Kidney (tissue), 14 donors: ENCODE data around the gene ZFP92. TPM values are rescaled to one million over a fixed set of nuclear protein-coding genes. Genes with fewer than 3 reads are reported as not detected.

Source experiments
- DNase-seq, 5 donors: peaks; one replicate each; pipeline ENCODE4 v3.0.0-alpha.2; 2013 to 2020
- FAIRE-seq: peaks from 2 replicates; lab custom pipeline; 2012; peaks lifted over from hg19 to GRCh38; lab: Jason Lieb, UNC
- H3K27ac ChIP-seq, 2 donors: one replicate each; pipeline ENCODE4 v1.7.0; 2013; ENCODE audit warnings: low read depth in 2 of 2, low read length in 2 of 2, inconsistent platforms in 1 of 2
- H3K27me3 ChIP-seq: one replicate; pipeline ENCODE4 v1.7.1; 2013; ENCODE audit warnings: low read length, inconsistent platforms; ENCODE audit not compliant: control insufficient read depth, insufficient read depth
- H3K36me3 ChIP-seq, 3 donors: one replicate each; pipeline versions ENCODE4 v1.7.0 to v1.7.1; 2013; ENCODE audit warnings: low read length in 3 of 3, control low read depth in 1 of 3, inconsistent platforms in 1 of 3; ENCODE audit not compliant: insufficient read depth in 3 of 3, control insufficient read depth in 2 of 3
- H3K4me1 ChIP-seq, 3 donors: one replicate each; pipeline versions ENCODE4 v1.7.0 to v1.7.1; 2013; ENCODE audit warnings: low read length in 3 of 3, inconsistent platforms in 1 of 3, low read depth in 1 of 3; ENCODE audit not compliant: control insufficient read depth in 2 of 3, insufficient read depth in 2 of 3
- H3K4me3 ChIP-seq, 3 donors: one replicate each; pipeline versions ENCODE4 v1.7.0 to v1.8.1; 2013; ENCODE audit warnings: low read length in 3 of 3, control low read depth in 1 of 3, inconsistent platforms in 1 of 3
- H3K9ac ChIP-seq, 3 donors: one replicate each; pipeline versions ENCODE4 v1.7.0 to v1.7.1; 2013; ENCODE audit warnings: low read length in 3 of 3, control low read depth in 1 of 3, inconsistent platforms in 1 of 3
- H3K9me3 ChIP-seq, 3 donors: one replicate each; pipeline versions ENCODE4 v1.7.0 to v1.7.1; 2013; ENCODE audit warnings: low read length in 3 of 3, control low read depth in 1 of 3, inconsistent platforms in 1 of 3; ENCODE audit not compliant: control insufficient read depth in 2 of 3, insufficient read depth in 1 of 3
- CTCF ChIP-seq: IDR thresholded peaks from 3 replicates; pipeline ENCODE4 v1.5.1; 2012; ENCODE audit warnings: mild to moderate bottlenecking, moderate library complexity, borderline replicate concordance; ENCODE audit not compliant: insufficient read depth; ENCODE audit errors: extremely low read depth
- intact Hi-C: fragments of 100-400 bp; cut with DNase I; formaldehyde crosslinking; loops from one replicate; pipeline ENCODE4 v1.11.1; 2022
- polyA plus RNA-seq: library from polyadenylated mRNA; stranded (reverse); fragments of 350-450 nt; fragmentation: Illumina TruSeq; extraction: RNeasy Lipid Tissue Mini Kit (QIAGEN cat#74804); gene quantifications from one replicate; pipeline ENCODE4 v1.2.3, GENCODE V29; 2014; ENCODE audit warnings: low read depth, low replicate concordance; ENCODE audit not compliant: insufficient read depth
- total RNA-seq: library from RNA; stranded (reverse); fragmentation: NEBNext Ultra II Directional; extraction: Animal tissue kit (Norgen Biotek cat#: 25700); gene quantifications from one replicate; pipeline ENCODE4 v1.2.1, GENCODE V29; 2021
- donor health status: control.
- donor health status: control.
- donor health status: control.
- donor health status: control.
- donor health status: control.
- donor health status: DM: yes; HTN: yes; CAD: no.
- donor health status: Normal renal cell carcinoma (clear cell type).

Gene ZFP92
- total and polyA plus RNA-seq, 2 donors from 2014 or later, result 0.47 to 0.91 TPM

GRCh38 chrX:153426204-153426603, 14.9 kb downstream of the ZFP92 start:
- H3K9me3 ChIP-seq, result no peaks in the 10 kb centered on the region
- TF ChIP-seq CTCF, result no peak
- no peaks in the 10 kb centered on the region for H3K4me1 ChIP-seq
- no peak overlapping the region for H3K4me3 ChIP-seq
- H3K27me3 ChIP-seq, result no peaks in the 10 kb centered on the region
- no peak for FAIRE-seq
- no peak overlapping the region for H3K27ac ChIP-seq
- H3K9ac ChIP-seq, result no peak overlapping the region
- no peak for DNase-seq
- H3K36me3 ChIP-seq, result no peaks in the 10 kb centered on the region
- intact Hi-C loops, result no loop called here

DNA sequence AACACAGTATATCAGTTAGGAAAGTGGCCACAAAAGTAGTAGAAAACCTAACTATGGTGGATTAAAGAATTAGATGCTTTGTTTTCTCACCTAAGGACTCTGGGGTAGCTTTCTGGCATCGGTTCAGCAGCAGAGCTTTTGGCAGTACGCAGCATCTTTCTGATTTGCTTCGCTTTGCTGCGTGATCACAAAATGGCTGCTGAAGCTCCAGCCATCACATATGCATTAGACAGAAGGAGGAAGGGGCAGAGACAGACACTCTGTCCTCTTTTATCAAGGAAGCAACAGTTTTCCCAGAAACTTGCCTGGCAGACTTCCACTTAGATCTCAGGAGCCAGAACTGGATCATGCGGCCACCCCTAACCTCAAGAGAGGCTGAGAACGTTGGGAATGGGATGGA, 19.5 kb downstream of the ZFP92 start:
- Histone ChIP-seq H3K9me3 (no peaks in the 10 kb centered on the region), H3K36me3 (no peaks in the 10 kb centered on the region), H3K27ac (no peak overlapping the region), H3K4me3 (no peak overlapping the region), H3K27me3 (no peaks in the 10 kb centered on the region), H3K9ac (no peak overlapping the region), H3K4me1 (no peaks in the 10 kb centered on the region)
- no peak for TF ChIP-seq CTCF
- intact Hi-C loops, result no loop called here
- no peak for FAIRE-seq
- no peak for DNase-seq

DNA sequence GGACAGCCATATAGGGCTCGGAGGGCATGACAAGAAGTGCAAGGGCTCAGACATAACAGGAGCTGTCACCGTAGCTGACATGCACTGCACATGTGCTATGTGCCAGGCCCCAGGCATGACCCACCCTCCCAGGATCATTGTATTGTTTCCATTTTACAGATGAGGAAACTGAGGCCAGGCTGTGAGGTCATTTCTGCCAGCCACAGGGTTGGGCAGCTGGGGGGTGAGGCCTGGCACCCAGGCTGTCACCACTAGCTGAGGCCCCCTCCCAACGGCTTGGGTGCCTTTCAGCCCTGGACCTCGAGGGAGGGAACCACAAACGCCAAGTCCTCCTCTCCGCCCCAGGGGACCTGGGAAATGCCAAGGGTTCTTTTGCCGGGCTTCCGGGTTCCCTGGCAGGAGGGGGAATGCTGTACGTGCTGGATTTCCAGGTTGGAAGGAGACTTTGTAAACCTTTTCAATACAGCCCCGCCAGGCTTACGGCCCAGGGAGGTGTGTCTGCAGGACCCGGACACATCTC, 21.9 kb downstream of the ZFP92 start:
- no peak for FAIRE-seq
- no peak for TF ChIP-seq CTCF
- H3K27me3 ChIP-seq, result no peaks in the 10 kb centered on the region

GRCh38 chrX:153433781-153434285, 22.6 kb downstream of the ZFP92 start:
- no peak for TF ChIP-seq CTCF
- Histone ChIP-seq H3K27ac (no peak overlapping the region), H3K9ac (no peak overlapping the region), H3K36me3 (no peaks in the 10 kb centered on the region), H3K4me1 (no peaks in the 10 kb centered on the region), H3K9me3 (no peaks in the 10 kb centered on the region), H3K4me3 (no peak overlapping the region), H3K27me3 (no peaks in the 10 kb centered on the region)
- DNase-seq (peak in 1 of 5 donors; percentile 44), FAIRE-seq (no peak)
- intact Hi-C loops, result no loop called here

More for the DNA sequence above, 21.9 kb downstream of the ZFP92 start:
- Histone ChIP-seq H3K36me3 (no peaks in the 10 kb centered on the region), H3K4me1 (no peaks in the 10 kb centered on the region), H3K9me3 (no peaks in the 10 kb centered on the region), H3K9ac (no peak overlapping the region), H3K27ac (no peak overlapping the region), H3K4me3 (no peak overlapping the region)
- intact Hi-C loops, result no loop called here
- peak in 1 of 5 donors; percentile 45 for DNase-seq
